HEK293 (cell line): ENCODE measurements around the gene RNF113A.

Experiments used
- BCL11B ChIP-seq: fragments of 450-650 bp; formaldehyde crosslinking; IDR thresholded peaks from 2 replicates; pipeline ENCODE4 v1.5.1; 2016; ENCODE audit warnings: low read depth, missing biosample characterization, missing genetic modification characterization
- FEZF1 ChIP-seq: fragments of 450-650 bp; formaldehyde crosslinking; IDR thresholded peaks from 2 replicates; pipeline ENCODE4 v1.5.1; 2016; ENCODE audit warnings: missing biosample characterization, missing genetic modification characterization
- GFI1B ChIP-seq: fragments of 450-650 bp; formaldehyde crosslinking; IDR thresholded peaks from 2 replicates; pipeline ENCODE4 v1.5.1; 2016; ENCODE audit warnings: missing biosample characterization, missing genetic modification characterization
- GLI4 ChIP-seq: fragments of 450-650 bp; formaldehyde crosslinking; IDR thresholded peaks from 2 replicates; pipeline ENCODE4 v1.5.1; 2016; ENCODE audit warnings: missing biosample characterization, missing genetic modification characterization
- IKZF3 ChIP-seq: fragments of 450-650 bp; IDR thresholded peaks from 2 replicates; pipeline ENCODE4 v1.5.0; 2018; ENCODE audit warnings: missing biosample characterization, mild to moderate bottlenecking, missing genetic modification characterization, moderate library complexity
- INSM2 ChIP-seq: fragments of 450-650 bp; formaldehyde crosslinking; IDR thresholded peaks from 2 replicates; pipeline ENCODE4 v1.5.1; 2016; ENCODE audit warnings: missing biosample characterization, missing genetic modification characterization
- MEIS1 ChIP-seq: sonication (generic); formaldehyde crosslinking; IDR thresholded peaks from 2 replicates; pipeline ENCODE4 v1.8.1; 2022; ENCODE audit warnings: missing genetic modification reagents, mild to moderate bottlenecking, borderline replicate concordance
- PATZ1 ChIP-seq: fragments of 450-650 bp; formaldehyde crosslinking; IDR thresholded peaks from 2 replicates; pipeline ENCODE4 v1.5.1; 2016; ENCODE audit warnings: missing biosample characterization, missing genetic modification characterization
- TRIM28 ChIP-seq: IDR thresholded peaks from 2 replicates; pipeline ENCODE4 v1.6.1; 2011; ENCODE audit warnings: low read length, control low read depth, borderline replicate concordance
- TSHZ1 ChIP-seq: fragments of 450-650 bp; formaldehyde crosslinking; IDR thresholded peaks from 2 replicates; pipeline ENCODE4 v1.5.1; 2016; ENCODE audit warnings: missing biosample characterization, missing genetic modification characterization, borderline replicate concordance
- ZBTB20 ChIP-seq: fragments of 450-650 bp; formaldehyde crosslinking; IDR thresholded peaks from 2 replicates; pipeline ENCODE4 v1.5.1; 2016; ENCODE audit warnings: missing biosample characterization, missing genetic modification characterization
- ZFP37 ChIP-seq: fragments of 450-650 bp; formaldehyde crosslinking; IDR thresholded peaks from 2 replicates; pipeline ENCODE4 v1.5.1; 2016; ENCODE audit warnings: missing biosample characterization, missing genetic modification characterization
- ZFP41 ChIP-seq: fragments of 450-650 bp; formaldehyde crosslinking; IDR thresholded peaks from 2 replicates; pipeline ENCODE4 v1.5.1; 2016; ENCODE audit warnings: missing biosample characterization, missing genetic modification characterization, borderline replicate concordance
- ZNF223 ChIP-seq: fragments of 450-650 bp; formaldehyde crosslinking; IDR thresholded peaks from 2 replicates; pipeline ENCODE4 v1.5.1; 2016; ENCODE audit warnings: missing biosample characterization, missing genetic modification characterization
- ZNF248 ChIP-seq: fragments of 450-650 bp; formaldehyde crosslinking; IDR thresholded peaks from 2 replicates; pipeline ENCODE4 v1.5.1; 2017; ENCODE audit warnings: missing biosample characterization, missing genetic modification characterization
- ZNF335 ChIP-seq: fragments of 450-650 bp; formaldehyde crosslinking; conservative IDR thresholded peaks from 2 replicates; pipeline ENCODE4 v1.5.1; 2016; ENCODE audit warnings: missing biosample characterization, missing genetic modification characterization
- ZNF354C ChIP-seq: fragments of 450-650 bp; formaldehyde crosslinking; IDR thresholded peaks from 2 replicates; pipeline ENCODE4 v1.5.1; 2016; ENCODE audit warnings: missing biosample characterization, missing genetic modification characterization, low read depth, borderline replicate concordance
- ZNF513 ChIP-seq: fragments of 450-650 bp; IDR thresholded peaks from 2 replicates; pipeline ENCODE4 v1.5.1; 2018; ENCODE audit warnings: missing biosample characterization, missing genetic modification characterization
- ZNF529 ChIP-seq: fragments of 450-650 bp; formaldehyde crosslinking; IDR thresholded peaks from 2 replicates; pipeline ENCODE4 v1.5.1; 2017; ENCODE audit warnings: missing genetic modification characterization, missing biosample characterization; ENCODE audit not compliant: insufficient replicate concordance
- ZNF621 ChIP-seq: fragments of 450-650 bp; formaldehyde crosslinking; IDR thresholded peaks from 2 replicates; pipeline ENCODE4 v1.5.1; 2017; ENCODE audit warnings: missing biosample characterization, missing genetic modification characterization
- ZNF645 ChIP-seq: fragments of 450-650 bp; formaldehyde crosslinking; IDR thresholded peaks from 2 replicates; pipeline ENCODE4; 2016; ENCODE audit warnings: missing biosample characterization, missing genetic modification characterization
- ZNF701 ChIP-seq: fragments of 450-650 bp; formaldehyde crosslinking; IDR thresholded peaks from 2 replicates; pipeline ENCODE4 v1.5.1; 2016; ENCODE audit warnings: missing biosample characterization, missing genetic modification characterization
- ZNF747 ChIP-seq: fragments of 450-650 bp; formaldehyde crosslinking; IDR thresholded peaks from 2 replicates; pipeline ENCODE4 v1.5.1; 2016; ENCODE audit warnings: missing biosample characterization, missing genetic modification characterization
- ZNF837 ChIP-seq: fragments of 450-650 bp; formaldehyde crosslinking; IDR thresholded peaks from 2 replicates; pipeline ENCODE4 v1.5.1; 2016; ENCODE audit warnings: missing biosample characterization, missing genetic modification characterization
- ZNF843 ChIP-seq: fragments of 450-650 bp; formaldehyde crosslinking; IDR thresholded peaks from 2 replicates; pipeline ENCODE4 v1.5.1; 2016; ENCODE audit warnings: missing biosample characterization, missing genetic modification characterization
- TF ChIP-seq, protein P1 (sequence below): fragments of 450-650 bp; formaldehyde crosslinking; IDR thresholded peaks from 2 replicates; pipeline ENCODE4 v1.5.1; 2016; ENCODE audit warnings: missing biosample characterization, missing genetic modification characterization
- TF ChIP-seq, protein P2 (sequence below): fragments of 450-650 bp; formaldehyde crosslinking; IDR thresholded peaks from 2 replicates; pipeline ENCODE4 v1.5.1; 2017; ENCODE audit warnings: missing biosample characterization, missing genetic modification characterization

The RNF113A gene

GRCh38 chrX:119852382-119853353 lies 18.9 kb downstream of the RNF113A start, which contains the start of gene UPF3B (continued):
- no peak for TF ChIP-seq FEZF1 (tag by site-specific recombination)
- no peak for TF ChIP-seq INSM2
- no peak for TF ChIP-seq GLI4 (tag by site-specific recombination)
- no peak for TF ChIP-seq TSHZ1 (tag by site-specific recombination)
- no peak for TF ChIP-seq ZNF645 (tag by site-specific recombination)
- TF ChIP-seq ZNF354C (tag by site-specific recombination): no peak
- no peak for TF ChIP-seq ZFP37 (tag by site-specific recombination)
- TF ChIP-seq ZNF843 (tag by site-specific recombination): peak; percentile 16; the same call in 1 of the 2 replicates
- no peak for TF ChIP-seq ZNF621 (tag by site-specific recombination)
- TF ChIP-seq TRIM28: no peak
- TF ChIP-seq ZNF248 (tag by site-specific recombination): no peak
- no peak for TF ChIP-seq ZNF223
- TF ChIP-seq IKZF3 (tag by site-specific recombination): peak; percentile 95
- no peak for TF ChIP-seq ZFP41 (tag by site-specific recombination)
- TF ChIP-seq ZNF529: no peak
- no peak for TF ChIP-seq ZNF747
- TF ChIP-seq ZNF335: peak; percentile 73
- no peak for TF ChIP-seq GFI1B (tag by site-specific recombination)
- TF ChIP-seq ZBTB20 (tag by site-specific recombination): peak; percentile 99
- TF ChIP-seq ZNF513 (tag by site-specific recombination): no peak
- TF ChIP-seq BCL11B (tag by site-specific recombination): peak; percentile 67; the same call in 1 of the 2 replicates
- TF ChIP-seq PATZ1 (tag by site-specific recombination): peak; percentile 77; the same call in 1 of the 2 replicates
- TF ChIP-seq, protein P1, sequence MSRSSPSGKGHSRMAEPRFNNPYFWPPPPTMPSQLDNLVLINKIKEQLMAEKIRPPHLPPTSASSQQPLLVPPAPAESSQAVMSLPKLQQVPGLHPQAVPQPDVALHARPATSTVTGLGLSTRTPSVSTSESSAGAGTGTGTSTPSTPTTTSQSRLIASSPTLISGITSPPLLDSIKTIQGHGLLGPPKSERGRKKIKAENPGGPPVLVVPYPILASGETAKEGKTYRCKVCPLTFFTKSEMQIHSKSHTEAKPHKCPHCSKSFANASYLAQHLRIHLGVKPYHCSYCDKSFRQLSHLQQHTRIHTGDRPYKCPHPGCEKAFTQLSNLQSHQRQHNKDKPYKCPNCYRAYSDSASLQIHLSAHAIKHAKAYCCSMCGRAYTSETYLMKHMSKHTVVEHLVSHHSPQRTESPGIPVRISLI (tag by site-specific recombination): no peak
- TF ChIP-seq ZNF701 (tag by site-specific recombination): no peak
- TF ChIP-seq ZNF837 (tag by site-specific recombination): no peak
- no peak for TF ChIP-seq MEIS1 (CRISPR knock-in tag)
- TF ChIP-seq, protein P2, sequence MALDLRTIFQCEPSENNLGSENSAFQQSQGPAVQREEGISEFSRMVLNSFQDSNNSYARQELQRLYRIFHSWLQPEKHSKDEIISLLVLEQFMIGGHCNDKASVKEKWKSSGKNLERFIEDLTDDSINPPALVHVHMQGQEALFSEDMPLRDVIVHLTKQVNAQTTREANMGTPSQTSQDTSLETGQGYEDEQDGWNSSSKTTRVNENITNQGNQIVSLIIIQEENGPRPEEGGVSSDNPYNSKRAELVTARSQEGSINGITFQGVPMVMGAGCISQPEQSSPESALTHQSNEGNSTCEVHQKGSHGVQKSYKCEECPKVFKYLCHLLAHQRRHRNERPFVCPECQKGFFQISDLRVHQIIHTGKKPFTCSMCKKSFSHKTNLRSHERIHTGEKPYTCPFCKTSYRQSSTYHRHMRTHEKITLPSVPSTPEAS (tag by site-specific recombination): no peak
